Hepatocyte (in vitro differentiated cells): Measurements from ENCODE around the gene SPACDR. TPM values are rescaled to one million over a fixed set of nuclear protein-coding genes. Genes with fewer than 3 reads are reported as not detected.

Experiments used
- DNase-seq: peaks from one replicate; pipeline ENCODE4 v3.0.0-alpha.2; 2016; ENCODE audit warnings: low spot score
- H2AFZ ChIP-seq: fragments of 200-600 bp; sonication (generic); 2 replicates; pipeline ENCODE4 v1.6.0; 2016; ENCODE audit warnings: antibody characterized with exemption, mild to moderate bottlenecking
- H3K27ac ChIP-seq: fragments of 200-600 bp; sonication (generic); 2 replicates; pipeline ENCODE4 v1.5.1; 2016; ENCODE audit warnings: mild to moderate bottlenecking
- H3K27me3 ChIP-seq: fragments of 200-600 bp; sonication (generic); 2 replicates; pipeline ENCODE4 v1.6.1; 2016
- H3K36me3 ChIP-seq: fragments of 200-600 bp; sonication (generic); replicated peaks from 2 replicates; pipeline ENCODE4 v1.5.1; 2016; ENCODE audit warnings: low read depth; ENCODE audit not compliant: insufficient read depth
- H3K4me1 ChIP-seq: fragments of 200-600 bp; sonication (generic); 2 replicates; pipeline ENCODE4 v1.5.1; 2016; ENCODE audit warnings: mild to moderate bottlenecking, moderate library complexity; ENCODE audit not compliant: insufficient read depth
- H3K4me2 ChIP-seq: fragments of 200-600 bp; sonication (generic); 2 replicates; pipeline ENCODE4 v1.6.0; 2016
- H3K4me3 ChIP-seq: fragments of 200-600 bp; sonication (generic); 2 replicates; pipeline ENCODE4 v1.5.1; 2016; ENCODE audit warnings: mild to moderate bottlenecking
- H3K79me2 ChIP-seq: fragments of 200-600 bp; sonication (generic); 2 replicates; pipeline ENCODE4 v1.6.0; 2017; ENCODE audit warnings: mild to moderate bottlenecking
- H3K9me2 ChIP-seq: fragments of 200-600 bp; sonication (generic); replicated peaks from 2 replicates; pipeline ENCODE4 v1.6.0; 2017; ENCODE audit warnings: mild to moderate bottlenecking; ENCODE audit not compliant: insufficient read depth
- H3K9me3 ChIP-seq: fragments of 200-600 bp; sonication (generic); 2 replicates; pipeline ENCODE4 v1.5.1; 2016; ENCODE audit warnings: low read depth, mild to moderate bottlenecking
- H4K20me1 ChIP-seq: fragments of 200-600 bp; sonication (generic); 2 replicates; pipeline ENCODE4 v1.6.0; 2016; ENCODE audit warnings: mild to moderate bottlenecking; ENCODE audit not compliant: insufficient read depth, poor library complexity, severe bottlenecking
- CTCF ChIP-seq: fragments of 200-600 bp; sonication (generic); IDR thresholded peaks from 2 replicates; pipeline ENCODE4 v1.5.1; 2016; ENCODE audit warnings: antibody characterized with exemption, mild to moderate bottlenecking; ENCODE audit not compliant: poor library complexity
- EZH2 ChIP-seq: fragments of 200-600 bp; sonication (generic); IDR thresholded peaks from 2 replicates; pipeline ENCODE4 v1.6.1; 2016; ENCODE audit warnings: antibody characterized with exemption, mild to moderate bottlenecking, borderline replicate concordance
- EZH2phosphoT487 ChIP-seq: fragments of 200-600 bp; sonication (generic); IDR thresholded peaks from one replicate; pipeline ENCODE4 v1.6.1; 2018; ENCODE audit warnings: antibody characterized with exemption, mild to moderate bottlenecking, low read depth, moderate library complexity; ENCODE audit not compliant: unreplicated experiment, severe bottlenecking
- WGBS: methylation state at CpG from one replicate; pipeline ENCODE4 v1.1.6; 2016; ENCODE audit warnings: low lambda C conversion rate; ENCODE audit errors: missing lambda C conversion rate; 5-methylcytosine and 5-hydroxymethylcytosine counted together
- polyA plus RNA-seq: library from polyadenylated mRNA; unstranded; fragments of >200 nt; fragmentation: Nextera tagmentation; extraction: Ambion mirVana; gene quantifications from 2 replicates; pipeline ENCODE4 v1.2.1, GENCODE V29; 2016
- total RNA-seq: library from RNA; depleted of rRNA; stranded (reverse); fragments of >200 nt; gene quantifications from 2 replicates; pipeline ENCODE4 v1.2.3, GENCODE V29; 2014

The SPACDR gene
- total and polyA plus RNA-seq, 2 experiments from 2014 or later = 0.13 TPM; not detected in 1

GRCh38 chr7:100413346-100413745 lies 50.7 kb downstream of the SPACDR start:
- H3K4me1 ChIP-seq = no peaks in the 10 kb centered on the region
- H3K9me3 ChIP-seq = no peaks in the 10 kb centered on the region
- no peak overlapping the region for H3K27ac ChIP-seq
- H3K4me3 ChIP-seq = no peak overlapping the region
- no peaks in the 10 kb centered on the region for H4K20me1 ChIP-seq
- H3K79me2 ChIP-seq = no peaks in the 10 kb centered on the region
- no peaks in the 10 kb centered on the region for H3K27me3 ChIP-seq
- no peaks in the 10 kb centered on the region for H3K36me3 ChIP-seq
- H3K9me2 ChIP-seq = no peaks in the 10 kb centered on the region
- H2AFZ ChIP-seq = no peak overlapping the region
- no peak overlapping the region for H3K4me2 ChIP-seq
- no peak for DNase-seq
- TF ChIP-seq EZH2 (no peak), EZH2phosphoT487 (no peak), CTCF (no peak)

DNA sequence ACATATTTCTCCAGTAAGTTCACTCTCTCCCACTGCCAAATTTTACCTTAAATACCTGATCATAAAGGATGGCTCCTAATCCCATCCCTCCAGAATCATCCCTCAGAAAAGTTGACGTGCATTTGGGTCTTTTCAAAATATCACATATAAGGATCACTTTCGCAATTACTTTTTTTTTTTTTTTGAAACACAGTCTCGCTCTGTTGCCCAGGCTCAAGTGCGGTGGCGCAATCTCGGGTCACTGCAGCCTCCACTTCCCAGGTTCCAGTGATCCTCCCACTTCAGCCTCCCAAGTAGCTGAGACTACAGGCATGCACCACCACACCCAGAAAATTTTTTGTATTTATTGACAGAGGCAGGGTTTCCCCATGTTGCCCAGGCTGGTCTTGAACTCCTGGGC lies 53.0 kb downstream of the SPACDR start:
- no peak for TF ChIP-seq EZH2
- TF ChIP-seq CTCF = no peak
- no peak for TF ChIP-seq EZH2phosphoT487
- no peaks in the 10 kb centered on the region for H3K9me2 ChIP-seq

DNA sequence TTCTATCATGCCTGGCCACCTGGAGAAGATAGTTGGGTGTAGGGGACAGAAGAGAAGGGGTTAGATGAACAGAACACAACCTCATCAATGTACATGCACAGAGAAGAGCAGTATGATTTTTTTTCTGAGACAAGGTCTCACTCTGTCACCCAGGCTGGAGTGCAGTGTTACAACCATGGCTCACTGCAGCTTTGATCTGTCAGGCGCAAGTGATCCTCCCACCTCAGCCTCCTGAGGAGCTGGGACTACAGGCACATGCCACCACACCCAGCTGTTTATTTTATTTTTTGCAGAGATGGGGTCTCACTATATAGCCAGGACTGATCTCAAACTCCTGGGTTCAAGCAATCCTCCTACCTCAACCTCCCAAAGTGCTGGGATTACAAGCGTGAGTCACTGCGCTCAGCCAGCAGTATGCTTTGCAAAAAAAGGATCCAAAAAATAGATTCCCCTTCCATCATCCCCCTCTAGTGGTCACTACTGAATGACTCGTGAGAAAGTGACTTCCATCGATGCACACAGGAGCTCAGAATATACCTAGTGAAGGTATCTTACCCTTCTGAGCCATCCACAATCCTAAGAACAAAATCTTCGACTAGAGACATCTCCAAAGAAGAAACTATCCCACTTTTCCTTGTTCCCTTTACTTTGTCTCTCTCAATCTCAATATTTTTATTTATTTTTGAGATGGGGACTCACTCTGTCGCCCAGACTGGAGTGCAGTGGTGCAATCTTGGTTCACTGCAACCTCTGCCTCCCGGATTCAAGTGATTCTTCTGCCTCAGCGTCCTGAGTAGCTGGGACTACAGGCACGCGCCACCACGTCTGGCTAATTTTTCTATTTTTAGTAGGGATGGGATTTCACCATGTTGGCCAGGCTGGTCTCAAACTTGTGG lies 56.5 kb downstream of the SPACDR start:
- Histone ChIP-seq H3K27ac (no peak overlapping the region), H3K4me2 (no peak overlapping the region), H4K20me1 (no peaks in the 10 kb centered on the region), H3K27me3 (no peaks in the 10 kb centered on the region), H3K4me1 (no peaks in the 10 kb centered on the region), H3K4me3 (no peak overlapping the region), H3K36me3 (no peaks in the 10 kb centered on the region), H2AFZ (no peak overlapping the region), H3K79me2 (no peaks in the 10 kb centered on the region), H3K9me2 (no peaks in the 10 kb centered on the region), H3K9me3 (no peaks in the 10 kb centered on the region)
- TF ChIP-seq EZH2 = no peak
- TF ChIP-seq EZH2phosphoT487 = no peak
- TF ChIP-seq CTCF = peak; percentile 59
- DNase-seq = peak; percentile 73
- 47% methylated on average over 12 of the region's 12 CpGs for WGBS

More for the DNA sequence above, 53.0 kb downstream of the SPACDR start:
- H2AFZ ChIP-seq = no peak overlapping the region
- H3K4me2 ChIP-seq = no peak overlapping the region
- H3K36me3 ChIP-seq = no peaks in the 10 kb centered on the region
- no peak overlapping the region for H3K4me3 ChIP-seq
- H3K9me3 ChIP-seq = no peaks in the 10 kb centered on the region
- H3K79me2 ChIP-seq = no peaks in the 10 kb centered on the region
- H3K27ac ChIP-seq = no peak overlapping the region
- no peaks in the 10 kb centered on the region for H4K20me1 ChIP-seq
- no peaks in the 10 kb centered on the region for H3K4me1 ChIP-seq
- WGBS = 93% methylated on average over 6 of the region's 6 CpGs
- DNase-seq = no peak
- H3K27me3 ChIP-seq = no peaks in the 10 kb centered on the region
